Measurements from ENCODE around the gene SIGLEC1. TPM values are rescaled to one million over a fixed set of nuclear protein-coding genes. Genes with fewer than 3 reads are reported as not detected.

SIGLEC1 gene
- total RNA-seq, 1 donor from 2014 or later, result 2.1 TPM

GRCh38 chr20:3753501-3754275 lies 41.3 kb upstream of the SIGLEC1 start:
- no peak overlapping the region for H3K4me3 ChIP-seq (ENCODE audit: low read length in 3 of 3)
- no peak overlapping the region for H3K27ac ChIP-seq (ENCODE audit: low read depth, low read length)
- H3K9me3 ChIP-seq (ENCODE audit: control insufficient read depth in 3 of 3, low read length in 3 of 3), result no peaks in the 10 kb centered on the region
- H3K27me3 ChIP-seq (ENCODE audit: control insufficient read depth in 3 of 3, insufficient read depth in 3 of 3, low read length in 3 of 3), result peaks cover 12 to 25% (median 15%) of the 10 kb centered on the region in 3 donors
- peaks cover 0 to 14% (median 2%) of the 10 kb centered on the region in 3 donors for H3K36me3 ChIP-seq (ENCODE audit: control insufficient read depth in 3 of 3, insufficient read depth in 3 of 3, low read length in 3 of 3)
- H3K9ac ChIP-seq (ENCODE audit: low read depth in 1 of 3, low read length in 3 of 3), result no peak overlapping the region
- H3K4me1 ChIP-seq (ENCODE audit: control insufficient read depth in 3 of 3, insufficient read depth in 3 of 3, low read length in 3 of 3), result peaks cover 0 to 13% (median 7%) of the 10 kb centered on the region in 3 donors

- no peak overlapping the region for H3K4me3 ChIP-seq (ENCODE audit: low read length in 3 of 3)
- H3K36me3 ChIP-seq (ENCODE audit: control insufficient read depth in 3 of 3, insufficient read depth in 3 of 3, low read length in 3 of 3), result peaks cover 0 to 11% (median 5%) of the 10 kb centered on the region in 3 donors
- no peak overlapping the region for H3K27ac ChIP-seq (ENCODE audit: low read depth, low read length)
- H3K9ac ChIP-seq (ENCODE audit: low read depth in 1 of 3, low read length in 3 of 3), result no peak overlapping the region
- H3K4me1 ChIP-seq (ENCODE audit: control insufficient read depth in 3 of 3, insufficient read depth in 3 of 3, low read length in 3 of 3), result peaks cover 0 to 13% (median 5%) of the 10 kb centered on the region in 3 donors
- H3K27me3 ChIP-seq (ENCODE audit: control insufficient read depth in 3 of 3, insufficient read depth in 3 of 3, low read length in 3 of 3), result peaks cover 13 to 29% (median 19%) of the 10 kb centered on the region in 3 donors
- H3K9me3 ChIP-seq (ENCODE audit: control insufficient read depth in 3 of 3, low read length in 3 of 3), result no peaks in the 10 kb centered on the region
These were observed 40.7 kb upstream of the SIGLEC1 start for GRCh38 chr20:3753098-3753497.

DNA sequence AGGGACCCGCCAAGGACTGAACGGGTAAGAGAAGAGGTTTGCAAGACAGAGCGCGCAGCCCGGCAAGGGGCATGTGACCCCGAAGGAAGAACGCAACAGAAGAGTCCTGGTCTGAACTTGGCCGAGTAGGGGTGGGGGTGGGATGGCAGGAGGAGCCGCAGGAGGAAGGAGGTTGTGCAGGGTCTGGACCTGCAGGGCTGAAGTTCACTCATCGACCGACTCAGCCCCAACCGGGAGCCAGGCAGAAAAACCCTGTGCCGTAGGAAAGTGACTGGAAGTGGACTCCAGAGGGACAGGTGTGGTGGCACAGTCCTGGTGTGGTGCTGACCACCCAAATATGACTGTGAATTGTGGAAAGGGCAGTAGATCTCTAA lies 40.0 kb upstream of the SIGLEC1 start:
- peaks cover 0 to 10% (median 7%) of the 10 kb centered on the region in 3 donors for H3K36me3 ChIP-seq (ENCODE audit: control insufficient read depth in 3 of 3, insufficient read depth in 3 of 3, low read length in 3 of 3)
- H3K27ac ChIP-seq (ENCODE audit: low read depth, low read length), result no peak overlapping the region
- no peak overlapping the region for H3K9ac ChIP-seq (ENCODE audit: low read depth in 1 of 3, low read length in 3 of 3)
- peaks cover 13 to 32% (median 21%) of the 10 kb centered on the region in 3 donors for H3K27me3 ChIP-seq (ENCODE audit: control insufficient read depth in 3 of 3, insufficient read depth in 3 of 3, low read length in 3 of 3)
- no peaks in the 10 kb centered on the region for H3K9me3 ChIP-seq (ENCODE audit: control insufficient read depth in 3 of 3, low read length in 3 of 3)
- peaks cover 0 to 13% (median 5%) of the 10 kb centered on the region in 3 donors for H3K4me1 ChIP-seq (ENCODE audit: control insufficient read depth in 3 of 3, insufficient read depth in 3 of 3, low read length in 3 of 3)
- H3K4me3 ChIP-seq (ENCODE audit: low read length in 3 of 3), result peak overlapping the region in 2 of 3 donors; percentile 23 to 54

- H3K27me3 ChIP-seq (ENCODE audit: control insufficient read depth in 3 of 3, insufficient read depth in 3 of 3, low read length in 3 of 3), result peaks cover 13 to 37% (median 25%) of the 10 kb centered on the region in 3 donors
- no peak overlapping the region for H3K9ac ChIP-seq (ENCODE audit: low read depth in 1 of 3, low read length in 3 of 3)
- peak overlapping the region in 2 of 3 donors; percentile 23 to 54 for H3K4me3 ChIP-seq (ENCODE audit: low read length in 3 of 3)
- peaks cover 0 to 13% (median 5%) of the 10 kb centered on the region in 3 donors for H3K4me1 ChIP-seq (ENCODE audit: control insufficient read depth in 3 of 3, insufficient read depth in 3 of 3, low read length in 3 of 3)
- H3K9me3 ChIP-seq (ENCODE audit: control insufficient read depth in 3 of 3, low read length in 3 of 3), result no peaks in the 10 kb centered on the region
- H3K27ac ChIP-seq (ENCODE audit: low read depth, low read length), result no peak overlapping the region
- H3K36me3 ChIP-seq (ENCODE audit: control insufficient read depth in 3 of 3, insufficient read depth in 3 of 3, low read length in 3 of 3), result peaks cover 0 to 14% (median 13%) of the 10 kb centered on the region in 3 donors
These were observed 39.4 kb upstream of the SIGLEC1 start for GRCh38 chr20:3751675-3752385.

GRCh38 chr20:3751305-3751674 lies 38.9 kb upstream of the SIGLEC1 start:
- Histone ChIP-seq H3K27ac (ENCODE audit: low read depth, low read length) (no peak overlapping the region), H3K4me3 (ENCODE audit: low read length in 3 of 3) (no peak overlapping the region), H3K9me3 (ENCODE audit: control insufficient read depth in 3 of 3, low read length in 3 of 3) (no peaks in the 10 kb centered on the region), H3K27me3 (ENCODE audit: control insufficient read depth in 3 of 3, insufficient read depth in 3 of 3, low read length in 3 of 3) (peaks cover 13 to 37% (median 28%) of the 10 kb centered on the region in 3 donors), H3K9ac (ENCODE audit: low read depth in 1 of 3, low read length in 3 of 3) (no peak overlapping the region), H3K36me3 (ENCODE audit: control insufficient read depth in 3 of 3, insufficient read depth in 3 of 3, low read length in 3 of 3) (peaks cover 0 to 14% (median 13%) of the 10 kb centered on the region in 3 donors), H3K4me1 (ENCODE audit: control insufficient read depth in 3 of 3, insufficient read depth in 3 of 3, low read length in 3 of 3) (peaks cover 0 to 13% (median 5%) of the 10 kb centered on the region in 3 donors)

DNA sequence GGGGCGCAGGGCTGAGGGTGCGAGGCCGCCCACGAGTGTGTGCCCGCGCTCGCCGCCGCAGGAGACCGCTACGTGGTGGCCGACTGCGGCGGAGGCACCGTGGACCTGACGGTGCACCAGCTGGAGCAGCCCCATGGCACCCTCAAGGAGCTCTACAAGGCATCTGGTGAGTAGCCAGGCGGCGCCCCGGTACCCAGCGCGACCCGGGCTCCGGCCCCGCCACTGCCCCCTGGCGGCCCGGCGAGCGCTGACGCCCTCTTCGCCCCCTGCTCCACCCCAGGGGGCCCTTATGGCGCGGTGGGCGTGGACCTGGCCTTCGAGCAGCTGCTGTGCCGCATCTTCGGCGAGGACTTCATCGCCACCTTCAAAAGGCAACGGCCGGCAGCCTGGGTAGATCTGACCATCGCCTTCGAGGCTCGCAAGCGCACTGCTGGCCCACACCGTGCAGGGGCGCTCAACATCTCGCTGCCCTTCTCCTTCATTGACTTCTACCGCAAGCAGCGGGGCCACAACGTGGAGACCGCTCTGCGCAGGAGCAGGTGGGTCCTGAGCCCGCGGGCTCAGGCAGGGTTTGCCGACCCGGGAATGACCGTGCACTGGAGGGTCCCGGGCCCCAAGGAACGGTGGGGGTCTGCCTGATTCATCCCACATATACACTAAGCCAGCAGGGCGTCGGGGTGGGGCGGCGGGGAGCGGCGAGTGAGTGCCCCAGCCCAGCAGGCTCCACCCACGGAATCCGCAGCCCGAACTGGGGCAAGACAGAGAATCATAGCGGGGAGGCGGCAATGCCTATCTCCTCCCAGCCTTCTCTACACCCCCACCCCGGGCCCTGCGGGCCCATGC lies 37.5 kb upstream of the SIGLEC1 start:
- H3K9ac ChIP-seq (ENCODE audit: low read depth in 1 of 3, low read length in 3 of 3), result no peak overlapping the region
- no peak overlapping the region for H3K27ac ChIP-seq (ENCODE audit: low read depth, low read length)
- peaks cover 0 to 18% (median 12%) of the 10 kb centered on the region in 3 donors for H3K36me3 ChIP-seq (ENCODE audit: control insufficient read depth in 3 of 3, insufficient read depth in 3 of 3, low read length in 3 of 3)
- H3K4me3 ChIP-seq (ENCODE audit: low read length in 3 of 3), result no peak overlapping the region
- peaks cover 17 to 37% (median 30%) of the 10 kb centered on the region in 3 donors for H3K27me3 ChIP-seq (ENCODE audit: control insufficient read depth in 3 of 3, insufficient read depth in 3 of 3, low read length in 3 of 3)
- no peaks in the 10 kb centered on the region for H3K9me3 ChIP-seq (ENCODE audit: control insufficient read depth in 3 of 3, low read length in 3 of 3)
- H3K4me1 ChIP-seq (ENCODE audit: control insufficient read depth in 3 of 3, insufficient read depth in 3 of 3, low read length in 3 of 3), result peaks cover 0 to 13% (median 5%) of the 10 kb centered on the region in 3 donors

DNA sequence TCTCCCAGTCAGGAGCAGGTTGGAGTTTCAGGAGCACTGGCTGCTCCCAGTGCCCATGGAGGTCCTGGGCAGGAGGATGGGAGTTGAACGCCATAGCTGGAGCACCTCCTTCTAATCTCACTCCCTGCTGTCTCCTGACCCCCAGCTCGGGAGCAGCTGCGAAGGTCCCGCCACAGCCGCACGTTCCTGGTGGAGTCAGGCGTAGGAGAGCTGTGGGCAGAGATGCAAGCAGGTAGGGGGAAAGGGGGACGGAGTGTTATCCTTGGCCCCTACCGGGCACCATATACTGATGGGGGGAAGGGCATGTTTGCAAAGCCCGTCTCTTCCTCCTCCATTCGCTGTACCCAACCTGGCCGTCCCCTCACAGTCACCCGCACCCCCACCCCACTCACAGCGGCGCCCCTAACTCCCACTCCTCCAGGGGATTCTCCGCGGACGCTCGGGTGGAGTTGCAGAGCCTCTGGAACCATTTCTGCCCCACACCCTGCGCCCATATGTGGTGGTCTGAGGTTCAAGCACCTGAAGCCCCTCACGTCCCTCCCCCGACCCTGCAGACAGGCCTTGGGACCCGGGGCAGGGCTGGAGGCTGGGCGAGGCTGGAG lies 36.8 kb upstream of the SIGLEC1 start:
- peaks cover 19 to 37% (median 30%) of the 10 kb centered on the region in 3 donors for H3K27me3 ChIP-seq (ENCODE audit: control insufficient read depth in 3 of 3, insufficient read depth in 3 of 3, low read length in 3 of 3)
- H3K4me3 ChIP-seq (ENCODE audit: low read length in 3 of 3), result no peak overlapping the region
- no peak overlapping the region for H3K9ac ChIP-seq (ENCODE audit: low read depth in 1 of 3, low read length in 3 of 3)
- peaks cover 0 to 16% (median 13%) of the 10 kb centered on the region in 3 donors for H3K36me3 ChIP-seq (ENCODE audit: control insufficient read depth in 3 of 3, insufficient read depth in 3 of 3, low read length in 3 of 3)
- H3K27ac ChIP-seq (ENCODE audit: low read depth, low read length), result no peak overlapping the region
- H3K4me1 ChIP-seq (ENCODE audit: control insufficient read depth in 3 of 3, insufficient read depth in 3 of 3, low read length in 3 of 3), result peaks cover 0 to 13% (median 6%) of the 10 kb centered on the region in 3 donors
- H3K9me3 ChIP-seq (ENCODE audit: control insufficient read depth in 3 of 3, low read length in 3 of 3), result no peaks in the 10 kb centered on the region

DNA sequence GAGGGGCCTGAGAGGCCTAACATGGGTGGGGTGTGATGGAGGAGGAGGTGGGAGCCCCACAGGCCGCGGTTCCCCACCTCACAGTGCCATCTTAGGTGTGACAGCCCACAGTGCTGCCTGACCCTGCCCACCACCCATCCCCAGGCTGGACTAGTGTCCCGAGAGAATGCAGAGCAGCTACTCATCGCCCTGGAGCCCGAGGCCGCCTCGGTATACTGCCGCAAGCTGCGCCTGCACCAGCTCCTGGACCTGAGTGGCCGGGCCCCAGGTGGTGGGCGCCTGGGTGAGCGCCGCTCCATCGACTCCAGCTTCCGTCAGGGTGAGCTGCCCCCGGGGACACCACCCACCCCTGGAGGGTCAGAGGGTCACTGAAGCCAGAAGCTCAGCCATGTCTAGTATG lies 35.7 kb upstream of the SIGLEC1 start:
- peaks cover 0 to 13% (median 4%) of the 10 kb centered on the region in 3 donors for H3K4me1 ChIP-seq (ENCODE audit: control insufficient read depth in 3 of 3, insufficient read depth in 3 of 3, low read length in 3 of 3)
- H3K9ac ChIP-seq (ENCODE audit: low read depth in 1 of 3, low read length in 3 of 3), result no peak overlapping the region
- H3K27me3 ChIP-seq (ENCODE audit: control insufficient read depth in 3 of 3, insufficient read depth in 3 of 3, low read length in 3 of 3), result peaks cover 23 to 37% (median 30%) of the 10 kb centered on the region in 3 donors
- peaks cover 0 to 17% (median 16%) of the 10 kb centered on the region in 3 donors for H3K36me3 ChIP-seq (ENCODE audit: control insufficient read depth in 3 of 3, insufficient read depth in 3 of 3, low read length in 3 of 3)
- H3K9me3 ChIP-seq (ENCODE audit: control insufficient read depth in 3 of 3, low read length in 3 of 3), result no peaks in the 10 kb centered on the region
- no peak overlapping the region for H3K4me3 ChIP-seq (ENCODE audit: low read length in 3 of 3)
- H3K27ac ChIP-seq (ENCODE audit: low read depth, low read length), result no peak overlapping the region

DNA sequence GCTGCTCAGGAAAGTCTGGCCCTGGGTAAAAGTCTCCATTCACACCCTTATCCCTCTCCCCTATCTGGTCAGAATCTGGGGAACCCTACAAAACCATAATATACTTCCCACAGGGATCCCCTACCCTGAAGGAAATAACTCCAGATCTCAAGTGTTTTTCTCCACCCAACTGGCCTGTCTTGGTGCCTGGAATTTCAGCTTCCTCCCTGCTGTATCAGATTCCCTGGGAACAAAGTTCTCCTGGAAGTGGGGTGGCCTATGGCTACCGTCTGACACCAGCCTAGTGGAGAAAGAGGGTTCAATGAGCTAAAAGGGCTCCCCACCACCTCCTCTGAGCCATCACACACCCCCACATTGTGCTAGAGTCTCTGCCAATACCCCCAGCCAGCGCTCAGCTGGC lies 35.1 kb upstream of the SIGLEC1 start:
- Histone ChIP-seq H3K9me3 (ENCODE audit: control insufficient read depth in 3 of 3, low read length in 3 of 3) (no peaks in the 10 kb centered on the region), H3K4me1 (ENCODE audit: control insufficient read depth in 3 of 3, insufficient read depth in 3 of 3, low read length in 3 of 3) (peaks cover 0 to 11% (median 4%) of the 10 kb centered on the region in 3 donors), H3K27me3 (ENCODE audit: control insufficient read depth in 3 of 3, insufficient read depth in 3 of 3, low read length in 3 of 3) (peaks cover 23 to 37% (median 30%) of the 10 kb centered on the region in 3 donors), H3K4me3 (ENCODE audit: low read length in 3 of 3) (no peak overlapping the region), H3K27ac (ENCODE audit: low read depth, low read length) (no peak overlapping the region), H3K9ac (ENCODE audit: low read depth in 1 of 3, low read length in 3 of 3) (no peak overlapping the region), H3K36me3 (ENCODE audit: control insufficient read depth in 3 of 3, insufficient read depth in 3 of 3, low read length in 3 of 3) (peaks cover 0 to 17% (median 16%) of the 10 kb centered on the region in 3 donors)
